Activated CD4-positive, CD25-positive, alpha-beta regulatory T cell treated with anti-CD3 and anti-CD28 coated beads, Interleukin-2, amount 50 U/mL, for 24 hours (primary cell): ENCODE measurements around the gene SOX12.
"Not testable (repeated sequence)": the region's sequence is repeated elsewhere in the genome, so short reads cannot be mapped to it uniquely, and the experiment has no call there.

Experiments used
- ATAC-seq, 2 donors: fragments of 150-1000 bp; cut with Tn5 transposase; one replicate each; pipeline ENCODE4 v1.10.0; 2021; ENCODE audit warnings: mild to moderate bottlenecking in 1 of 2, moderate library complexity in 1 of 2

Gene SOX12

DNA sequence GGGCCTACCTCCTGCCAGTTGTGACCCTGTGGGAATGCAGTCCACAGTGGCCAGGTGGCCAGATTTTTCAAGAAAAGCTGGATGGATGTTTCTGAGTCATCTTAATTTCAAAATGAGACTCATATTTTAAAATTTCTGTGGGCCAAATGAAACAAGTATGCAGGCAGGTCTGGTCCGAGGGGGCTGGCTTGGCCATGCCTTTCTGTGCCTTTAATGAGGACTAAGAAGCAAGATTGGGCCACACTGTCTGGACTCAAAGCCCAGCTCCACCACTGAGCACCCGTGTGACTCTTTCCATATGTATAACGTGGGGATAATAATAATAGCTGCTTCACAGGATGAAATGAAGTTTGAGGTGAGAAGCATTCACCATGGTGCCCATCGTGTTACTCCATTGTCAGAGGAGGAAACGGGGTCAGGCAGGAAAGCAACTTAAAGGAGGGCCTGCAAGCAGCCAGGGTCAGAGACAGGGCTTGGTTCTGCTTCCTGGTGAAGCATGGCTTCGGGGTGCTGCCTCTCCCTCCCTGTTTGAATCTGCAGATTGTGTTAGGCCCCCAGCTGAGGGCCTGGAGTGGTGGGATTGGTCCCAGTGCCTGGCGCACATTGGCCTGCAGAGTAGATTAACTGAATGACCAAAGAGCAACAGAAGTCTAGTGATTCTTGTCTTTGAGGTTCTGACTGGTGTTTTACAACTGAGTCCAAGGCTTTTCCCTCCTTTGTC is 3.8 kb downstream of the SOX12 start:
- ATAC-seq: no peak

DNA sequence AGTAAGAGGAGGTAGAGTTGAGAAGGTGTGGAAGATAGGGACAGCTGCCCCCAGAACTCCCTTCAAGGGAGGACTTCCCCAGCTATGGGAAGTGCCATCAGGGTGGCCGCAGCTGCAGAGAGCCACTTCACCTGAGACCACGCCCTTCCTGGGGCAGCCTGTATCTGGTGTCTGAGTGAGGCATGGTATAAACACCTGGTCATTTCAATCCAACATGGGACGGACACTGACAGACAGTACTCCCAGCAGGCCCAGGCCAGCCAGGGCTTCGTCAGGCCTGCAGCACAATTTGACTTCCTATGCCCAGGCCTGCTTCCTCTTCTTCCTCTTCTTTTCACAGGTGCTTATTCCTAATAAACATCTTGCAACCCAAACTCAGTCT is 4.5 kb downstream of the SOX12 start:
- no peak for ATAC-seq

DNA sequence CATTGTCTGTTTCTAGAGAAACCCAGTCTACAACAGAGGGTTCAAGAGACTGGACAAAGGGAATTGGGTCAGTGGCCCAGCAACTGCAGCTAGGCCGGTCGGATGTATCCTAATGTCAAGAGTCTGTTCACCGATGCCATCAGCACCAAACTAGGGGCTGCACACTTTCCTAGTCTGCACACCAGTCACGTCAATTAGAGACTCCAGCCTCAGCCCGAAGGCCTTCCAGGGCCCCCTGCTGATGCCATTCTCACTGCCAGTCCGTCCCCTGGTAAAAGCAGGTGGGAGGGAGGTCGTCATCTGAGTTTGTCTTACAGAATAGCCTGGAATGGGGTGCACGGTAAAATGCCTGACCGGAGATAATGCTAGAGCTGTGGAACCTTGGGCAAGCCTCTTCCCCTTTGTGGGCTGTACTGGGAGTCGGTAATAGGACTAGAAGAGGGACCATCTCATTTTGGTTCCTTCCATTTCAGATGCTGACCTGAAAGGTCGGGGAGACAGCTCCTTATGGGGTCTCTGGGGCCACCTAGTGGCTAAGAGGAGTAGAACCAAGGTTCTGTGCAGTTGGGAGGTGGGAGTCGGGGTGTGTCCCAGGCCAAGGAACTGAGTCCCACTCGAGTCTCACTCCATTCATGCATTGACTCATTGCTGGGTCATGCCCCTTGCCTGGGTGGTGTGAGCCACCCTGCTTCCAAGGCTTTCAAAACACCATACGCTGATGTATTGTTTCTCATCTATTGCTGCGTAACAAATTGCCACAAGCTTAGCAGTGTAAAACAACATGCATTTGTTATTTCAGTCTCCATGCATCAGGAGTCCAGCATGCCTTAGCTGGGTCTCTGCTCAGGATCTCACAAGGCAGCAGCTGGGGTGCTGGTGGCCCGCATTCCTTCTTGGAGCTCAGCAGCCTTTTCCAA is 5.1 kb downstream of the SOX12 start:
- peak; percentile 66 to 72 for ATAC-seq

DNA sequence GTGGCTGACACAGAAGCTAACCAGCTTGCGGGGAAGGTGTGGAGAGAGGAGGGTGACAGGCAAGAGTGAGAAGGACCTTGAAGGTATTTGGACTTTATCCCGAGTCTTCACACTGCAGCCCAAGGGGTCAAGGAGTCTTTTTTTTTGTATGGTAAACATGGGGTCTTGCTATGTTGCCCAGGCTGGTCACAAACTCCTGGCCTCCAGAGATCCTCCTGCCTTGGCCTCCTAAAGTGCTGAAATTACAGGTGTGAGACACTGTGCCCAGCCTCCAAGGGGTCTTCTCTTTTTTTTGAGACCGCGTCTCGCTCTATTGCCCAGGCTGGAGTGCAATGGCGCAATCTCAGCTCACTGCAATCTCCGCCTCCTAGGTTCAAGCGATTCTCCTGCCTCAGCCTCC is 9.2 kb downstream of the SOX12 start:
- ATAC-seq: no peak

DNA sequence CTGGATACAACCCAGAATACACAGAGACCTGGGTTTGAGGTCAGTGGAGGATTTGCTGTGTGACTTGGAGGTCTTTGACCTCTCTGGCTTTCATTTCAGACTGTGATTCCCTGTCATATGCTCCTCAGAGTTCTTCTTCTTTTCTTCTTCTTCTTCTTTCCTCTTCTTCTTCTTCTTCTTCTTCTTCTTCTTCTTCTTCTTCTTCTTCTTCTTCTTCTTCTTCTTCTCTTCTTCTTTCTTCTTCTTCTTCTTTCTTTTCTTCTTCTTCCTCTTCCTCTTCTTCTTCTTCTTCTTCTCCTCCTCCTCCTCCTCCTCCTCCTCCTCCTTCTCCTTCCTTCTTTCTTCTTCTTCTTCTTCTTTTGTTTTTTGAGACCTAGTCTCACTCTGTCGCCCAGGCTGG is 10.7 kb downstream of the SOX12 start:
- ATAC-seq: not testable (repeated sequence)

DNA sequence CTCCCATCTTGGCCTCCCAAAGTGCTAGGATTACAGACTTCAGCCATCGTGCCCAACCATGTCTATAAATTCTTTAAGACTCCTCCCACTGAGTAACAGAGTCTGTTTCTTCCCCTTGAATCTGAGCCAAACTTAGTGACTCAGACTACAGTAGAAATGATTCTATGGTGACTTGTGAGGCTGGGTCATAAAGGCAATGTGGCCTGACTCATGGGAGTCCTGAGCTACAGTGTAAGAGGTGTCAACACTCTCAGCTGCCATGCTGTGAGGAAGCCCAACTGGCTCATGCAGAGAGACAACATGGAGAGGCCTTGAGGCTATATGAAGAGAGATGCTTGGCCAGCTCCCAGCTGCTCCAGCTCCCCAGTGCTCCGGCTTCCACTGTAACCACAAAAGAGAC is 16.3 kb downstream of the SOX12 start:
- peak; percentile 97 to 98 for ATAC-seq

DNA sequence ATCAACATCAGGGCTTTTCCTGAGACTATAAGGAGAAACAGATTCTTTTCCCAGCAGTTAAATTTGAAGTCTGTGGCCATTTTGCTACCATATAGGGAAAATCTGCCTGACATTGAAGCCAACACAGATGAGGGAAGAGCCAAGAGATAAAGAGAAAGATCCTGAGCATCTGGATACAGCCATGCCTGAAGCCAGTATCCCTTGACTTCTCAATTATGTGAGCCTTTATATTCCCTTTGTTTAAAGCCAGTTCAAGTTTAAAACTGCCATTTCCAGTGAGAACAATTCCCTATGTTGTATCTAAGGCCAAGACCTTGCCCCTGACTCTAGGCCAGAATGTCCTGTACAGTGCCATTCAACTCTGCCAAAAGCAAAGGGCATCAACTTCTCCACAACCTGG is 17.8 kb downstream of the SOX12 start:
- ATAC-seq: no peak

DNA sequence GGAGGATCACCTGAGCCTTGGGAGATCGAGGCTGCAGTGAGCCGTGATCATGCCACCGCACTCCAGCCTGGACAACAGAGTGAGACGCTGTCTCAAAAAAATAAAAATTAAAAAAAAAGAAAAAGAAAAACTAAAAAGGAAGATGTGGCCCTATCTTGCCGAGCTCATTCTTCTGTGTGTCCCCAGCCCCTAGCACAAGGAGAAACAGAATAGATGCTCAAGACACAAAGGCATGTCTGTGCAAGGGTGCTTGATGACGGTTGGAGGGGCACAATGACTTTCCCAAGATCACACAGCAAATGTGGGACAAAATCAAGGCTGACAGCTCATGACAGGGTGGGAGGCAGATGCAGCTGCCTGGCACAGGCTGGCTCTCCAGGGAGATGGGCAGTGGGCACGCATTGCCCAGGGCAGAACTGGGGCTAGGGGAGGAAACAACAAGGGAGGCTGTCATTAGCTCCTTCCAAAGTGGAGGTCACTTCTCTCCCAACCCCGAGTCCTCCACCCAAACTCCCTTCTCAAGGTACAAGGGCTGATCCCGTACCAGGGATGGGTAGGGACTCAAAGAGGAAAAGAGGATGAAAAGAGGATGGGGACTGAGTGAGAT is 20.8 kb downstream of the SOX12 start:
- ATAC-seq: no peak

DNA sequence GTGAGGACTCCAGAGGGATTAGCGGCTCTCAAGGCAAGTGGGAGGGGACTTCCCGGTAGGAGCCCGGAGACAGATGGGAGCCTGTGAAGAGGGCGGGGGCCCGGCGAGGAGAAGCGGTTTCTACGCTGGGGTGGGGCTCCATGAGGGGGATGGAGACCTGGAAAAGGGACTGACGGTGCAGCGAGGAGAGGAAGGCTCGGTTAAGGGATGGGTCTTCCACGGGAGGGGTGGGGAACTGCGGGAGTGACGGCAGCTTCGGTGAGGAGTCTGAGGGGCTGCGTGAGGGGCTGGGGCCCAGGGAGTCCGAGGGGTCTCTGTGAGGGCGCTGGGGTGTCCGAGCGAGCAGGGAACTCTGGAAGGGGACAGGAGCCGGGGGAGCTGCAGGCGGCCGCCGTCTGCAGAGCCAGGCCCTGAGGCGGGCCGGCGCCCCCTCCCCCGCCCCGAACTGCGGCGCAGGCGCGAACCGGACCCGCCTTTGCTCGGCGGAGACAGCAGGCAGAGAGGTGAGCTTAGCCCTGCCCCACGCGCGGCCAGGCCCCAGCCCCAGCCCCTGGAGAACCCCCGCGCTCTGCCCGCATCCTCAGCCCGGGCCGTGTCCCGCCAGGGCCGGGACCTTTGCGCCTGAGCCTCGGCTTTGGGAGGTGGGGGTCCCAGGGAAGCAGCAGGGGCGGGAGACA is 21.4 kb downstream of the SOX12 start, which contains the start of gene NRSN2:
TSS of gene NRSN2 (plus strand) at position 472 of the 677 bp plus-strand sequence. CDS start 2,533 bp downstream, outside the sequence.
- ATAC-seq: peak; percentile 21 to 31

DNA sequence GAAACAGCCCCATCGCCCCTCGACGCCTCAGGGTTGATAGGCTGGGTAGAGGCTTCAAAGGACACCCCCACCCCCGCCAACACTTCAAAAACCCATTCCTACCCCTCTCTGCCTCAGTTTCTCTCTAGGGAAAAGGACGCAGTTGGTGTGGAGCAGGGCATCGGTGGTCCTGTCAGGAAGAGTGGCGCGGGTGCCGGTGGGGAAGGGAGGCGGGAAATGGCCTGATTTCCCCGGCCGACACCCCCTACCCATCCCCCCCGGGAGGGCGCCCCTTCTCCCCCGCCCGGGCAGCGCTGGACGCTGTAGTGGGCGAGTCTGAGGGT is 21.9 kb downstream of the SOX12 start:
- ATAC-seq: no peak

DNA sequence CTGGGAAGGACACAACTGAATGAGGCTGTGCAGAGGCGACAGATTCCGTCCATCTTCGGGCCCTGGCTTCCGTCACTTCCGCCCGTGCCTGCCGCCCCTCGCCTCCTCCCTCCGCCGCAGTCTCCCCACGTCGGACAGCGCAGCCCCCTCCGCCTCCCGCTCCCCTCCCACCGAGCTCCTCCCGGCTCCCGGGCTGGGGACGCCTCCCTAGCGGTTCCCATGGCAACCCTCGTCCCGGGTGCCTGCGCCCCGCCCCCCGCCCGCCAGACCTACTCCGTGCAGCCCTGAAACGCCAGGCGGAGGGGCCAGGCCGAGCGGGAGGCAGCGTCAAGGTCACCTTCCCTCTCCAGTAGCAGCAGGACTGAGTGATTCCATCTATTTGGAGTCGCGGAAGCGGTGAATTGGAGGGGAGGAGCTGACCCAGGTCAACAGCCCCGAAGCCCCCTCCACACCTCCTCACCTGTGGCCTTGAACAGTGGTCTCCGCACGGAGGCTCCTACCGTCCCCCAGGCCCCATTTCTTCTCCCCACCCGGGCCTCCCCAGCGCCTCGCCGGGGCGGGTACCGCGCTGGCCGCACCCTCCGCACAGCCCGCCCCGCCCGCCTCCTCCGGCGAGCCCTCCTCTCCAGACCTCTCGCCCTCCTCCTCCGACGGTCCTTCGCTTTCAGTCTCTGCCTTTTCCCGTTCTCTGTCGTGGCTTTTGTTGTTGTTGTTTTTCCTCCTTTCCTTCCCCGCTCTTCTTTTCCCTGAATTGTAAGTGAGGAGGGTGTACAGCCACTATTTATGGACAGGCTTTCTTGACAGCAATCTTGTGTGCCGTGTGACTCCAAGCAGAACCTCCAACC is 22.5 kb downstream of the SOX12 start:
- ATAC-seq: peak; percentile 81 to 84

DNA sequence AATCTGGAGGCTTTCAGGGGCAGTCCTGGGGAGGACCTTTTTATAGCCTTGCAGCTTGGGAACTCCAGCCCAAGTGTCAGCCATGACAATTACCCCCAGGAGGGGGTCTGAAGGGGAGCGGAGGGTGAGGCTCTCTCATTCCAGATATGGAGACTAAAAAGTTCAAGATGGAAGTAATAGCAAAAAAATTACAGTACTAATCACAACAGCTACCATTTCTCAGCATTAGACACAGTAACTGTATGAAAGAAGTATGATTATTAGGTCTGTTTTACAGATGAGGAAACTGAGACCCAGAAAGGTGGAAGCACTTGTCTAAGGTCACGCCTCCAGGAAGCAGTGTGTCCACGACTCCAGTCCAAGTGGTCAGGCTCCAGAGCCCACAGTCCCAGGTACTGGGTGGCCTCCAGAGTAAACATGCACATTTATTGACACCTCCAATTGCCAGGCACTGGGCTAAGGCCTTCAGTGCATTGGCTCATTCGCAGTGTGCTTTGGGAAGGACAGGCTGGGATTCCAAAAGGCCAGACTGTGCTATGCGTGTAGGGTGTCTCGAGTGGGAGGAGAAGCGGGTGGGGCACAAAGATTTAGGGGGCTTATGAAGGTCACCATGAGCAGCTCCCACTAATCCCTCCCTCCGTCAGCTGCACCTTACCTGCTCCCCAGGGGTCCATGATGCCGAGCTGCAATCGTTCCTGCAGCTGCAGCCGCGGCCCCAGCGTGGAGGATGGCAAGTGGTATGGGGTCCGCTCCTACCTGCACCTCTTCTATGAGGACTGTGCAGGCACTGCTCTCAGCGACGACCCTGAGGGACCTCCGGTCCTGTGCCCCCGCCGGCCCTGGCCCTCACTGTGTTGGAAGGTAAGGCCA is 23.9 kb downstream of the SOX12 start:
- ATAC-seq: no peak

DNA sequence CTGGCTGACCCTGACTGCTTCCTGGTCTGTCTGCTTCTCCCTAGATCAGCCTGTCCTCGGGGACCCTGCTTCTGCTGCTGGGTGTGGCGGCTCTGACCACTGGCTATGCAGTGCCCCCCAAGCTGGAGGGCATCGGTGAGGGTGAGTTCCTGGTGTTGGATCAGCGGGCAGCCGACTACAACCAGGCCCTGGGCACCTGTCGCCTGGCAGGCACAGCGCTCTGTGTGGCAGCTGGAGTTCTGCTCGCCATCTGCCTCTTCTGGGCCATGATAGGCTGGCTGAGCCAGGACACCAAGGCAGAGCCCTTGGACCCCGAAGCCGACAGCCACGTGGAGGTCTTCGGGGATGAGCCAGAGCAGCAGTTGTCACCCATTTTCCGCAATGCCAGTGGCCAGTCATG is 27.8 kb downstream of the SOX12 start:
- no peak for ATAC-seq

DNA sequence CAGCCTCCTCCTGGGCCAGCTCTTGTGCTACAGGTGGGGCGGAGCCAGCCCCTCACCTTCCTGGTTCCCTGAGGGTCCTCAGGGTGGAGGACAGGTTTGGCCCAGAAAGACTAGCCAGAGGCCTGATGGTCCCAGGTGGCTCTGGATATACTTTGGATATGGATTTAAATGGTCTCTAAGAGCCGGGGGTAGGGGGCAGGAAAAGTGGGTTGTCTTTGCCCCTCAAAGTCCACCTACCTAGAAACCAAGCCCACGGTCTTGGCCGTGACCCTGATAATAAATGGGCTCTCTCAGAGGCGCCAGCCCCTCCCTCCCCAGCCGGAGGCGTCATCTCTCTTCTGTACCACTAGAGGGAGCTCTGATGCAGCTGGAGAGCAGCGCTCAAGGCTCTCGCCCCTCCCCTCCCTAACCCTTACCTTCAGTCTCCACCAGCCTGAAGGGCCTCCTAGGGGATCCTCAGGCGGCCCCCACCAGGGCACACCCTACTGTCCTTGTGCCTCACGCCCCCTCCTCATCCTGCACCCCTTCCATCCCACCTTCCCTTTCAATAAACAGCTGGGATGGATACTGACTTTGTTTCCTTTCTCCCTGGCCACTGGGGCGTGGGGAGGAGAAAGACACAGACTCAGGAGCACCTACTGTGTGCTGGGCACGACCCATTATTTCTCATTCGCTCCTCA is 29.1 kb downstream of the SOX12 start:
- peak; percentile 98 to 99 for ATAC-seq

DNA sequence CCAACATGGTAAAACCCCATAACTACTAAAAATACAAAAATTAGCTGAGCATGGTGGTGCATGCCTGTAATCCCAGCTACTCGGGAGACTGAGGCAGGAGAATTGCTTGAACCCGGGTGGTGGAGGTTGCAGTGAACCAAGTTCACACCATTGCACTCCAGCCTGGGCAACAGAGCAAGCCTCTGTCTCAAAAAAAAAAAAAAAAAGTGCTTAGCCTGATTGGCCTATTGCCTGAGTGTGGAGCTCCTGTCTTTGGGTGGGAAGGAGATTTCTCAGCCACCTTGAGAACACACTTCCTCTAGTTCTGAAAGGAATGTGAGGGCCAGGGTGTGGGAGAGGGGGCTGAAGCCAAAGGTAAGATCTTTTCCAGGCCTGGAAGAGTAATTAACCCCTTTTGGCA is 30.8 kb downstream of the SOX12 start:
- ATAC-seq: not testable (repeated sequence)

DNA sequence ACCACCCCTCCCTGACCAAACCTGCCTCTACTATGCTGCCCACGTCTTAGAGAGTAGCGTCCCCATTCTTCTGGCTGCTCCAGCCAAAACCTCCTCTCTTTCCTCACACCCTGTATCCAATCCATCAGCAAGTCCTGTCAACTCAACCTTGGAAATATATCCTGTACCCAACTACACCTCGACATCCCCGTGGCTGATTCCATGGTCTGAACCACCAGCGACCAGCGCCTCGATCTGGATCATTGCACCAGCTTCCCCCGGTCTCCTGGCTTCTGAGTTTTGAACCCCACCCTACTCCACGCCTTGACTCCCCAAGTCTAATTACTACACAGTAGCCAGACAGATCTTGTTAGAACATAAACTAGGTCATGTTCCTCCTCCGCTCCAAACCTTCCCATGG is 31.4 kb downstream of the SOX12 start:
- ATAC-seq: no peak

DNA sequence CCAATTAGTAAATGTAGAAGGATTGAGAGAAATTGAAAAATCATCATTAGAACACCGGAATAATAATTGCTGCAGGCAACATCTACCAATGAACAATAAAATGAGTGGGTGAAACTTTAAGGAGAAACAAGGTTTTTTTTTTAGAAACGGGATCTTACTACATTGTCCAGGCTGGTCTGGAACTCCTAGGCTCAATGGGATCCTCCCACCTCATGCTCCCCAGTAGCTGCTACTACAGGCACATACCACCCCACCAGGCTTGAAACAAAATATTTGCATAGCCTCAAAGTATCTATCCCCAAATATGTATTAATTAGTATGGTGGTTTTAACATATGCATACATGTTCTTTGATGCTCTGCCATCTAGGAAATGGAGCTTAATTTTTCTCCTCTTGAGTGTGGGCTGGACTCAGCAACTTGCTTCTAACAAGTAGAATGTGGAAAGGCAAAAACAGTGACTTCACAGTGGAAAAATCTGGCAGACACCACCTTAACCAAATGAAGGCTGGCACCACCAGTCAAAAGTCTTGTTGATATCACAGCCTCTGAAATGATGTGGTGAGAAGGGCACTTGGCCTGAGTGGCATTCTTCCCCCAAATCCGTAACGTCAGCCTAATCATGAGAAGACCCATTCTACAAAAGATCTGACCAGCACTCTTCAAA is 33.7 kb downstream of the SOX12 start:
- no peak for ATAC-seq

DNA sequence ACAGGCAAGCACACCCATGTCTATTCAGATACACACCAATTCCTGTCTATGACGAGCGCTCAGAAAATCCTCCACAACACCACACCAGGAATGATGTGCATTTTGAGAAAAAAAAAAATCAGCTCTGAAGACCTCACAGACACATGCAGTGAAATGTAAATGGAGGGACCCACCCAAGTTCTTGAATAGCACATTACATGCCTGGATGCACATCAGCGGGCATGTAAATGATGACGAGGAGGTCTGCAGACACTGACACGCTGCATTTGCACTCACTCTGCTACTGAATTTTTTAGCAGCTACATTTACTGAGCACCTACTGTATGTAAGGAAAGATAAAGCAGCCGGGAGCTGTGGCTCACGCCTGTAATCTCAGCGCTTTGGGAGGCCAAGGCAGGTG is 36.2 kb downstream of the SOX12 start:
- ATAC-seq: no peak

DNA sequence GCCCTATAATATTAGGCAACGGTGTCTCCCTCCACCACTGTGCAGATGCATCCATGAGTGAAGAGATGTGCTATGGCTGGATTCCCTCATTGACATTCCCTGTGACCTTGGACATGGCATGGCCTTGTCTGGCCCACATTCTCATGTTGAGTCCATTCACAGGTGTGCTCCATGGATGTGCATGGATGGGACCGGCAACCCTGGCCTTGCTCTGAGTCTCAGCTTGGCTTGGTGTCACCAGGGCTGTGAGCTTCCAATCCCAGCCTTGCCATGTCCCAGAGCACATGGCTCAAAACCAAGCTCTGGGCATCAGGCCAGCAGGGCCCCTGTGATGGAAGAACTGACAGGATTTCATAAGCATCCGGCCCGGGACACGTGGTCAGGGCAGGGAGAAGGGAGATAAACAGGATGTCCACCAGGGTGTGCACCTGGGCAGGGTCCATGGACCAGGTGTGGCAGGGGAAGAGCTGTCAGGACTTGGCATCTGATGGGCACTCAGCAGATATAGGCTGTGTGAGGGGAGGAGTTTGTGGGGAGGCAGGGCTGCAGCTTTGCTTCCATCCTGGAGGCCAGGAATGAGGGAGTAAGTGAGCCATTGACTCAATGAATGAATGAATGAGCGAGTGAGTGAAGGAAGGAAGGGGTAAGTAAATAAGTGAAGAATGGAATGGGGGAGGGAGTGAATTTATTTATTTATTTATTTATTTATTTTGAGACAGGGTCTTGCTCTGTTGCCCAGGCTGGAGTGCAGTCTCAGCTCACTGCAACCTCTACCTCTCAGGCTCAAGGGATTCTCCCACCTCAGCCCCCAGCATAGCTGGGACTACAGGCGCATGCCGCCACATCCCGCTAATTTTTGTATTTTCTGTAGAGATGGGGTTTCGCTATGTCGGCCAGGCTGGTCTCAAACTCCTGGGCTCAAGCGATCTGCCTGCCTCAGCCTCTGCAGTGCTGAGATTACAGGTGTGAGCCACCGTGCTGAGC is 37.2 kb downstream of the SOX12 start:
- ATAC-seq: peak in 1 of 2 donors; percentile 34
